ENCODE measurements around the gene WAPL.

Gene WAPL

DNA sequence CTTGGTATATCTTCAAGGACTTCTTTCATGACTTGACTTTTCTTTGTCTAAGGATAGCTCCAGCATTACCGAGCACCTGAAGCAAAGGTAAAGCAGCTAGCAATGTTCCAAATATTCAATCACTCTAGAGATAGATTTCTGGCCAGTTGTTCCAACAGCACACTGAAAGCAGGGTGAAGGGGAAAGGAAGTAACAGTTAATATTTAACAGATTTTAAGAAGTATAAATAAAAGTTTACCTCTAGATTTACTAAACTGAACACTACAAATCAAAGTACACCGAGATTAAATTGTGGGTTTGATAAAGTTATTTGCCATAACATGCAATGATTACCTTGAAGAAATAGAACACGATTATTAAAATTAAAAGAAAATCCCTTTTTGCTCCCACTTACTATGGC lies 84.1 kb downstream of the WAPL start:
- TF ChIP-seq, protein P1, sequence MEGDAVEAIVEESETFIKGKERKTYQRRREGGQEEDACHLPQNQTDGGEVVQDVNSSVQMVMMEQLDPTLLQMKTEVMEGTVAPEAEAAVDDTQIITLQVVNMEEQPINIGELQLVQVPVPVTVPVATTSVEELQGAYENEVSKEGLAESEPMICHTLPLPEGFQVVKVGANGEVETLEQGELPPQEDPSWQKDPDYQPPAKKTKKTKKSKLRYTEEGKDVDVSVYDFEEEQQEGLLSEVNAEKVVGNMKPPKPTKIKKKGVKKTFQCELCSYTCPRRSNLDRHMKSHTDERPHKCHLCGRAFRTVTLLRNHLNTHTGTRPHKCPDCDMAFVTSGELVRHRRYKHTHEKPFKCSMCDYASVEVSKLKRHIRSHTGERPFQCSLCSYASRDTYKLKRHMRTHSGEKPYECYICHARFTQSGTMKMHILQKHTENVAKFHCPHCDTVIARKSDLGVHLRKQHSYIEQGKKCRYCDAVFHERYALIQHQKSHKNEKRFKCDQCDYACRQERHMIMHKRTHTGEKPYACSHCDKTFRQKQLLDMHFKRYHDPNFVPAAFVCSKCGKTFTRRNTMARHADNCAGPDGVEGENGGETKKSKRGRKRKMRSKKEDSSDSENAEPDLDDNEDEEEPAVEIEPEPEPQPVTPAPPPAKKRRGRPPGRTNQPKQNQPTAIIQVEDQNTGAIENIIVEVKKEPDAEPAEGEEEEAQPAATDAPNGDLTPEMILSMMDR (IDR thresholded peaks at IDR 0.05; ENCODE audit: low read depth, low read length, missing control alignments), result no peak
- H3K4me3 ChIP-seq (ENCODE audit: low read depth, low read length), result no peak overlapping the region
- DNase-seq (ENCODE audit: low read depth), result no peak

DNA sequence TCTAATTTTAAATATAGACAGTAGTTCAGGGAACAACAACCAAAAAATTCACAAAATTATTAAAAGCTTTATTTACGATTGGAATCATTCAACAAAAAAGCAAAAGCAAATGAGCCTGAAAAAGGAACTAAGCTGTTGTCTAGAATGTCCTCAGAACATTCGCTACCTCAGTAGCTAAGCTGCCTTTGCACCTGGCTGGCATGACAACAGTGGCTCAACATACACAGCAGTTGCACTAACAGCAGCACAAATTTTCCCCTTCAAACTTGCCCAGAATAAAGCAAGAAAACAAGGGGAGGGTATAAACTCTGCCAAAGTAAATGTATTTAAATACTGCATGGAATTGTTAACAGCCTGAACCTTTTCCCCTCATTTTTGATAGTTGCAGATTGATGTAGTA lies 84.6 kb downstream of the WAPL start:
- DNase-seq (ENCODE audit: low read depth), result no peak
- TF ChIP-seq, protein P1 (IDR thresholded peaks at IDR 0.05; ENCODE audit: low read depth, low read length, missing control alignments), result no peak

DNA sequence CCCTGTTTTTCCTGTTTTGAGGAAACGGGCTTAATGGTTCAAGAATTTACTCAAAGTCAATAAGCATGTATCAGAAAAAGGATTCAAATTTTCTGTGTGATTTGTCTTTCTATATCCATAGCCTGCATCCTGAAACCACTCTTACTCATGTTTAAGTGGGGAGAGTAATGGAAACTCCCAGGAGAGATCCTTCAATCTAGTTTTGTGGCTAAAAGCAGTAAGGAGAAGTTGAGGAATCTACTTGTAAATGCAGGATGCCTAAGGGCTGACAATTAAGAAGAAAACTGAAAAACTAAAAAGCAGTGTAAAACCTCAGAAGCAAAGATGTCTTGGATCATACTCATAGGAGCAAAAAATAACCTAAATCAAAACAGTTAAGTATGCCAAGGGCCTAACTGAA lies 86.9 kb downstream of the WAPL start:
- TF ChIP-seq, protein P1 (IDR thresholded peaks at IDR 0.05; ENCODE audit: low read depth, low read length, missing control alignments), result no peak
- DNase-seq (ENCODE audit: low read depth), result no peak
- H3K4me3 ChIP-seq (ENCODE audit: low read depth, low read length), result no peak overlapping the region

More for the DNA sequence above, 84.6 kb downstream of the WAPL start:
- no peak overlapping the region for H3K4me3 ChIP-seq (ENCODE audit: low read depth, low read length)

DNA sequence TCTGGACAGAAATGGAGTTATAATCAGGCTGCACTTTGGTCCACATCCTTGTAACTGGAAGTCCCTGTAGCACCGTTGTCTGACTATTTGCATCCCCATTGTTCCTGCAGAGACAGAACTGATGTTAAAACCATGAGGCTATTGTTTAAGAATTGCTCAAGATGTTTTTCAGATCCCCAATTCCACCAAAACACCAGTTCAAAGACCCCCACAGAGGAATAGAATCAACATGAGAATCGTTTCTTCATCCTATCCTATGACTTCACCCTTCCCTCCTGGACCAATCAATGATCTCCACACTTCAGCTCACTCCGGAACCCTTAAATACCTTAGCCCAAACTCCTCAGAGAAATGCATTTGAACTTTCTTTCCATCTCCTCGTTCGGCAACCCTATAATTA lies 97.9 kb downstream of the WAPL start:
- TF ChIP-seq, protein P1 (IDR thresholded peaks at IDR 0.05; ENCODE audit: low read depth, low read length, missing control alignments), result no peak
- no peak for DNase-seq (ENCODE audit: low read depth)
- no peak overlapping the region for H3K4me3 ChIP-seq (ENCODE audit: low read depth, low read length)

DNA sequence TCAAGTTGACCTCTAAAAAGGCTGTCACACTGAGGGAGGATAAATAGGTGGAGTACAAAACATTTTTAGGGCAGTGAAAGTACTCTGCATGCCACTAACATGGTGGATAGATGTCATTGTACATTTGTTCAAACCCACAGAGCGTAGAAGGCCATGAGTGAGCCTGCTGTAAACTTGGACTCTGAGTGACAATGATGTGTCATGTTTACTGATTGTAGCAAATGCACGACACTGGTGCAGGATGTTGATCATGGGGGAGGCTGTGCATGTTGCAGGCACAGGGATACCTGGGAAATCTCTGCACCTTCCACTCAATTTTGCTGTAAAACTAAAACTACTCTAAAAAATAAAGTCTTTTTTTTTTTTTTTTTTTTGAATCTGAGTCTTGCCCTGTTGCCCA lies 102.5 kb downstream of the WAPL start:
- H3K4me3 ChIP-seq (ENCODE audit: low read depth, low read length), result no peak overlapping the region
- DNase-seq (ENCODE audit: low read depth), result no peak
- TF ChIP-seq, protein P1 (IDR thresholded peaks at IDR 0.05; ENCODE audit: low read depth, low read length, missing control alignments), result no peak

DNA sequence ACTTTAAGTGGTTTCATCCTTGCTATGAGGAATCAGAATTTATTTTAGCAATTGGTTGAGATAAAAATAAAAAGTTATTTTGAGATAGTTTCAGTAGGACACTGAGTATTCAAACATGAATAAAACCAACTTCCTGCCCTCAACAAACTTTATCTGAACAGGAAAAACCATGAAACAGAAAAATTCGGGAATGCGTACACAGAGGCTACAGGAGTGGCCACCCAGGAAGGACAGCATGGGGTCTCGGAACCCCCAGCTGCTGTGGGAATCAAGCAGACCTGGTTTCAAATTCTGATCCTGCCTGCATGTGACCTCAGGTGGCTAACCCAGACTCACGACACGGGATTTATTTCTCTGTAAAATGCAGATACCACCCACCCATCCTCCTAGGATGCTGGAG lies 106.0 kb downstream of the WAPL start:
- TF ChIP-seq, protein P1 (IDR thresholded peaks at IDR 0.05; ENCODE audit: low read depth, low read length, missing control alignments), result no peak
- DNase-seq (ENCODE audit: low read depth), result no peak
- H3K4me3 ChIP-seq (ENCODE audit: low read depth, low read length), result no peak overlapping the region

DNA sequence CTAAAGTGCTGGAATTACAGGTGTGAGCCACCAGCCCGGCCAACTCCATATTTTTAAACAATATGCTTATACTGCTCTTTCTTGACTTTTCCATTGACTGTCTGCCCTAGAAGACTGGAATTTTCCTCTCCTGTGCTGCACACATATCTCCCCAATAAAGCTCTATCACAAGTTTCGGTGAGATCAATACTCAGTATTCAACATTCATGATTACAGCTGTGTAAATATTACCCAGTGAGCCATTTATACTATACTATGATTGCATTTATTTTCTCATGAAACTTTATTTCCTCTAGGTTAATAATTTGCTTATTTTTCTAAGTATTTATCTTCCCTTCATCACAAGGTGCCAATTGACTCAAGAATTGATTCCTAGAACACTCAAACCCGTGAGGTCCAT lies 106.5 kb downstream of the WAPL start:
- H3K4me3 ChIP-seq (ENCODE audit: low read depth, low read length), result no peak overlapping the region
- TF ChIP-seq, protein P1 (IDR thresholded peaks at IDR 0.05; ENCODE audit: low read depth, low read length, missing control alignments), result no peak
- no peak for DNase-seq (ENCODE audit: low read depth)
